HuH-7 (cell line): ENCODE data around the gene REEP6.

Experiments
- DNase-seq: peaks from one replicate; pipeline ENCODE4 v3.0.0; 2011; ENCODE audit warnings: low spot score

Gene REEP6

DNA sequence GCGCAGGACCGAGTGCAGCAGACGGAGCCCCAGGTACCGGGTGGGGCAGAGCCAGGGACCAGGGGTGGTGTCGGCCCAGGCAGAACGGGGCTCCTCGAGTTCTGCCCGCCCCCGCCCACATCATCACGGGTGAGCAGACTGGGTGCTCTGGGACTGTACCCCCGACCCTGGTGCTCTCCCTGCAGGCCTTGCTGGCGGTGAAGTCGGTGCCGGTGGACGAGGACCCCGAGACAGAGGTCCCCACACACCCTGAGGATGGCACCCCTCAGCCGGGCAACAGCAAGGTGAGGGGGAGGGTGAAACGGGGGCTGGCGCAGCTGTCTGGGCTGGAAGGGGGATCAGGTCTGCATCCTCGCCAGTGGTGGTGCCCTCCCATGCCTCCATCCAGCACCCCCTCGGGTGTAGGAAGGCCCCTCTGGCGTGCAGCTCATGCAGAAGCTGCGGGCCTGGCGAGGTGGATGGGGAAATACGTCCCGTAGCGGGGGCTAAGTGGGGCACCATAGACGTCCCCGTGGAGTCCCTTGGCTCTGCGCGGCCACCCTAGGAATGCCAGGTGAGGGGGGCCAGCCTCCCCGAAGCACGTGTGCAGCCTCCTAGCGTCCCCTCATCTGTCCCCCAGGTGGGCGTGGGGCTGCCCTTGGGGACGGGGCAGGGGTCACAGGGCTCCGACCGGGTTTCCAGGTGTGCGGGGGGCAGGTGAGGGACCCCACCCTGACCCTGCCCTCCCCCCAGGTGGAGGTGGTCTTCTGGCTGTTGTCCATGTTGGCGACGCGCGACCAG lies 34.7 kb upstream of the REEP6 start:
- no peak for DNase-seq

DNA sequence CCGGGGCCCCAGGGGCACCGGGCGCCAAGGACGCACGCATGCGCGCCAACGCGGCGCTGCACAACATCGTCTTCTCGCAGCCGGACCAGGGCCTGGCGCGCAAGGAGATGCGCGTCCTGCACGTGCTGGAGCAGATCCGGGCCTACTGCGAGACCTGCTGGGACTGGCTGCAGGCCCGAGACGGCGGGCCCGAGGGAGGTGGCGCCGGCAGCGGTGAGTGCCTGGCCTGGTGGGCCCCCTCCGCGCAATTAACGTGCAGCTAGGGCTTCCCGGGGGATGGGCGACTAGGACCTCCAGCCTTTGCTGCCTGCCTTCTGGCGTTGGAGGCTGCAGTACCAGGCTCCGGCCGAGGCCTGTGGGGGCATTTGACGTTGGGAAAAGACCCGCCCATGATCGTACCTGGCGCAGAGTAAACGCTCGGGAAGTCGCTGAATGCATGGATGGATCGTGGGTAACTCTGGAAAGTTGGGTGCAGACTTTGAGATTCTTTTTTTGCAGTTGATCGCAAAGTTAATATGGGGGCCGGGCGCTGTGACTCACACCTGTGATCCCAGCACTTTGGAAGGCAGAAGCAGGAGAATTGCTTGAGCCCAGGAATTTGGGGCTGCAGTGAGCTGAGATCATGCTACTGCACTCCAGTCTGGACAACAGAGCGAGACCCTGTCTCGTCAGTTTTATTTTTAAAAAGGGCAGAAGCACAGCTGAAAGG lies 33.8 kb upstream of the REEP6 start:
- no peak for DNase-seq

DNA sequence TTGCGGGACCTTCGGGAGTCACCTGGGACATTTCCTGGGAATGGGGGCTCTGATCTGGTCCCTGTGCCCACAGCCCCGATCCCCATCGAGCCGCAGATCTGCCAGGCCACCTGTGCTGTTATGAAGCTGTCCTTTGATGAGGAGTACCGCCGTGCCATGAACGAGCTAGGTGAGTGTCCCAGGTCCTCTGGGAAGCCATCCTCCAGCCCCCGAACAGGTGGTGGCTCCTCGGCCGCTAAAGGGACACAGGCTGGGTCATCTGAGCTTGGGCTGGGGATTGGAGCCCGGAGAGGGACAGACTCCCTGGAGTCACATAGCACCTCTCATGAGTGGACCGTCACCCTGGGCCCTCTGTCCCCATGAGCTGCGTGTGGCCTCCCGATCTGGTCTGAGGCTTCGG lies 33.1 kb upstream of the REEP6 start:
- no peak for DNase-seq

DNA sequence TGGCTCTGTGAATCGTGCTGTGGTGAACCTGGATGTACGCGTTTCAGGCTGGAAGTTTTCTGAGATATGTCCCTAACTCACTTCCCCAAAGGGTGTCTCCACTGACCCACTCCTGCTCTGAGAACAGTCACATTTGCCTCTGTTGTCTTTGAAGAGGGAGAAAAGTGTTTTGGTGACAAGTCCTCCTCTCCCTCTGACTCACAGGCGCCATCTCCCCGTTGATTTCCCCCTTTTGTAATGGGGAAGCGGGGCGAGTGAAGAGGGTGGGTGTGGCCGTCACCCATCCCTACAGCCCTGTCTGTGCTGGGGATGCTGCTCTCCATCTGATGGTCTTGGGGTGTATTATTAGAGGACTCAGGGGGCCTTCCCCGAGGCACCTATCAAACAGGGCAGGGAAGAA lies 31.5 kb upstream of the REEP6 start:
- no peak for DNase-seq

DNA sequence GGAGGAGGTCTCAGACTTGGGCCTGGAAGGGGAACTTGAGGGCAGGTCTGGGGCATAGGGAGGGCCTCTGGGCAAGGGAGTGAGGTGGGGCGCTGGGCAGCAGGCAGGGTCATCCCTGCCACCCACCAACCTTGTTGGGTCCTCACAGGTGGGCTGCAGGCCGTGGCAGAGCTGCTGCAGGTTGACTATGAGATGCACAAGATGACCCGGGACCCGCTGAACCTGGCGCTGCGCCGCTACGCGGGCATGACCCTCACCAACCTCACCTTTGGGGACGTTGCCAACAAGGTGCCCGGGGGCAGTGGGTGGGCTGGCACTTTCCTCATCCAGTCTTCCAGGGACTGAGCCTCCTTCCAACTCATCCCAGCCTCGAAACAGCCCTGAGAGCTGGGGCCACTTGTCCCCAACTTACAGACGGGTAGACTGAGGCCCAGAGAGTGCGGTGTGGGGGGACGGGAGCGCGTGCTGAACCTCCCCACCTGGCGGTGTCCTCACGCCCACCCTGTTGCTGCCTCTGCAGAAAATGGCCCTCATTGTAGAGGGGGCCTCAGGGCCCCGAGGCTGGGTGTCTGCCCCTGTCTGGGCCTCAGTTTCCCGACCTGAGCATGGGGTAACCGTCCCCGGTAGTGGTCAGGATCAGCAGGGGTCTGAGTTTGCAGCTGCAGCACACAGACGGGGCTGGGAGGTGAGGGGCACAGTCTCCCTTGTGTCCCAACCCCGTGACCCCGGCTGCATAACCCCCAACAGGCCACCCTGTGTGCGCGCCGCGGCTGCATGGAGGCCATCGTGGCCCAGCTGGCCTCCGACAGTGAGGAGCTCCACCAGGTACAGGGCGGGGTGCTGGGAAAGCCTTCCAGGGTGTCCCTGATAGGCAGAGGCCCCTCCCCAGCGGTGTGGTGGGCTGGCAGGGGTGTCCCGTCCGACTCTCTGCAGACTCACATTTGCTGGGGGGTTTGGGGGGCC lies 30.7 kb upstream of the REEP6 start:
- DNase-seq, result no peak

DNA sequence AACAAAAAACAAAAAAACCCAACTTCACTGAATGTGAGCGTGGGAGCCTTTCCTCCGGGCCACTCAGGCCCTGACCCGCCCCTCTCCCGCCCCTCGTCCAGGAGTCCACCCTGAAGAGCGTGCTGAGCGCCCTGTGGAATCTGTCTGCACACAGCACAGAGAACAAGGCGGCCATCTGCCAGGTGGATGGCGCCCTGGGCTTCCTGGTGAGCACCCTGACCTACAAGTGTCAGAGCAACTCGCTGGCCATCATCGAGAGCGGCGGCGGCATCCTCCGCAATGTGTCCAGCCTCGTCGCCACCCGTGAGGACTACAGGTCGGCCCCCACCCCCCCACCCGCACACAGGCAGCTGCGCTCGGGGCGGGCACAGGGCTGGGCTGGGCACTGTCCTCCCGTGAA lies 29.1 kb upstream of the REEP6 start:
- no peak for DNase-seq

DNA sequence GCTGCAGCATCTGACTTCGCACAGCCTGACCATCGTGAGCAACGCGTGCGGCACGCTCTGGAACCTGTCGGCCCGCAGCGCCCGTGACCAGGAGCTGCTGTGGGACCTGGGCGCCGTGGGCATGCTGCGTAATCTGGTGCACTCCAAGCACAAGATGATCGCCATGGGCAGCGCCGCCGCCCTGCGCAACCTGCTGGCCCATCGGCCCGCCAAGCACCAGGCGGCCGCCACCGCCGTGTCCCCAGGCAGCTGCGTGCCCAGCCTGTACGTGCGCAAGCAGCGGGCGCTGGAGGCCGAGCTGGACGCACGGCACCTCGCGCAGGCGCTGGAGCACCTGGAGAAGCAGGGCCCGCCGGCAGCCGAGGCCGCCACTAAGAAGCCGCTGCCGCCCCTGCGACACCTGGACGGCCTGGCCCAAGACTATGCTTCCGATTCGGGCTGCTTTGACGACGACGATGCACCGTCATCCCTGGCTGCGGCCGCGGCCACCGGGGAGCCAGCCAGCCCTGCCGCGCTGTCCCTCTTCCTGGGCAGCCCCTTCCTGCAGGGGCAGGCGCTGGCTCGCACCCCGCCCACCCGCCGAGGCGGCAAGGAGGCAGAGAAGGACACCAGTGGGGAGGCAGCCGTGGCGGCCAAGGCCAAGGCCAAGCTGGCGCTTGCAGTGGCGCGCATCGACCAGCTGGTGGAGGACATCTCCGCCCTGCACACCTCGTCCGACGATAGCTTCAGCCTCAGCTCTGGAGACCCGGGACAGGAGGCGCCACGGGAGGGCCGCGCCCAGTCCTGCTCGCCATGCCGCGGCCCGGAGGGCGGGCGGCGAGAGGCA lies 25.6 kb upstream of the REEP6 start:
- no peak for DNase-seq

DNA sequence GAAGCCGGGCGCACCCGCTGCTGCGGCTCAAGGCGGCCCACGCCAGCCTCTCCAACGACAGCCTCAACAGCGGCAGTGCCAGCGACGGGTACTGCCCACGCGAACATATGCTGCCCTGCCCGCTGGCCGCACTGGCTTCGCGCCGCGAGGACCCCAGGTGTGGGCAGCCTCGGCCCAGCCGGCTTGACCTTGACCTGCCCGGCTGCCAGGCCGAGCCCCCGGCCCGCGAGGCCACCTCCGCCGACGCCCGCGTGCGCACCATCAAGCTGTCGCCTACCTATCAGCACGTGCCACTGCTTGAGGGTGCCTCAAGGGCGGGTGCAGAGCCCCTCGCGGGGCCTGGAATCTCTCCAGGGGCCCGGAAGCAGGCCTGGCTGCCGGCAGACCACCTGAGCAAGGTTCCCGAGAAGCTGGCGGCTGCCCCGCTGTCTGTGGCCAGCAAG lies 24.9 kb upstream of the REEP6 start:
- DNase-seq, result no peak

DNA sequence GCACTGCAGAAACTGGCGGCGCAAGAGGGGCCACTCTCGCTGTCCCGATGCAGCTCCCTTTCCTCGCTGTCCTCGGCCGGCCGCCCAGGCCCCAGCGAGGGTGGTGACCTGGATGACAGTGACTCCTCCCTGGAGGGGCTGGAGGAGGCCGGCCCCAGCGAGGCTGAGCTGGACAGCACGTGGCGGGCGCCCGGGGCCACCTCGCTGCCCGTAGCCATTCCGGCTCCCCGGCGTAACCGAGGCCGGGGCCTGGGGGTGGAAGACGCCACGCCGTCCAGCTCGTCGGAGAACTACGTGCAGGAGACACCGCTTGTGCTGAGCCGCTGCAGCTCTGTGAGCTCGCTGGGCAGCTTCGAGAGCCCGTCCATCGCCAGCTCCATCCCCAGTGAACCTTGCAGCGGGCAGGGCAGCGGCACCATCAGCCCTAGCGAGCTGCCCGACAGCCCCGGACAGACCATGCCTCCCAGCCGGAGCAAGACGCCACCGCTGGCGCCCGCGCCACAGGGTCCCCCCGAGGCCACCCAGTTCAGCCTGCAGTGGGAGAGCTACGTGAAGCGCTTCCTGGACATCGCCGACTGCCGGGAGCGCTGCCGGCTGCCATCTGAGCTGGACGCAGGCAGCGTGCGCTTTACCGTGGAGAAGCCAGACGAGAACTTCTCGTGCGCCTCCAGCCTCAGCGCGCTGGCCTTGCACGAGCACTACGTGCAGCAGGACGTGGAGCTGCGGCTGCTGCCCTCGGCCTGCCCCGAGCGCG lies 24.3 kb upstream of the REEP6 start:
- no peak for DNase-seq

DNA sequence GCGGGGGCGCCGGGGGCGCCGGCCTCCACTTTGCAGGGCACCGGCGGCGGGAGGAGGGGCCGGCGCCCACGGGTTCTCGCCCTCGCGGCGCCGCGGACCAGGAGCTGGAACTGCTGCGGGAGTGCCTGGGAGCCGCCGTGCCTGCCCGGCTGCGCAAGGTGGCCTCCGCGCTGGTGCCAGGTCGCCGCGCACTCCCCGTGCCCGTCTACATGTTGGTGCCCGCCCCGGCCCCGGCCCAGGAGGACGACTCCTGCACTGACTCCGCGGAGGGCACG lies 23.8 kb upstream of the REEP6 start:
- DNase-seq, result no peak

DNA sequence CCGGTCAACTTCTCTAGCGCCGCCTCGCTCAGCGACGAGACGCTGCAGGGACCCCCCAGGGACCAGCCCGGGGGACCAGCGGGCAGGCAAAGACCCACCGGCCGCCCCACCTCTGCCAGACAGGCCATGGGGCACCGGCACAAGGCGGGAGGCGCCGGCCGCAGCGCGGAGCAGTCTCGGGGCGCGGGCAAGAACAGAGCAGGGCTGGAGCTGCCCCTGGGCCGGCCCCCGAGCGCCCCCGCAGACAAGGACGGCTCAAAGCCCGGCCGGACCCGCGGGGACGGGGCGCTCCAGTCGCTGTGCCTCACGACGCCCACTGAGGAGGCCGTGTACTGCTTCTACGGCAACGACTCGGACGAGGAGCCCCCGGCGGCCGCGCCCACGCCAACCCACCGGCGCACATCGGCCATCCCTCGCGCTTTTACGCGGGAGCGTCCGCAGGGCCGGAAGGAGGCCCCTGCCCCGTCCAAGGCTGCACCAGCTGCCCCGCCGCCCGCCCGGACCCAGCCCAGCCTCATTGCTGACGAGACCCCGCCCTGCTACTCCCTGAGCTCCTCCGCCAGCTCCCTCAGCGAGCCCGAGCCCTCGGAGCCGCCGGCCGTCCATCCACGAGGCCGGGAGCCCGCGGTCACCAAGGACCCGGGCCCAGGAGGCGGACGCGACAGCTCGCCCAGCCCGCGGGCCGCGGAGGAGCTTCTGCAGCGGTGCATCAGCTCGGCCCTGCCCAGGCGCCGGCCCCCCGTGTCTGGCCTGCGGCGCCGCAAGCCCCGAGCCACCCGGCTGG lies 23.3 kb upstream of the REEP6 start:
- no peak for DNase-seq

DNA sequence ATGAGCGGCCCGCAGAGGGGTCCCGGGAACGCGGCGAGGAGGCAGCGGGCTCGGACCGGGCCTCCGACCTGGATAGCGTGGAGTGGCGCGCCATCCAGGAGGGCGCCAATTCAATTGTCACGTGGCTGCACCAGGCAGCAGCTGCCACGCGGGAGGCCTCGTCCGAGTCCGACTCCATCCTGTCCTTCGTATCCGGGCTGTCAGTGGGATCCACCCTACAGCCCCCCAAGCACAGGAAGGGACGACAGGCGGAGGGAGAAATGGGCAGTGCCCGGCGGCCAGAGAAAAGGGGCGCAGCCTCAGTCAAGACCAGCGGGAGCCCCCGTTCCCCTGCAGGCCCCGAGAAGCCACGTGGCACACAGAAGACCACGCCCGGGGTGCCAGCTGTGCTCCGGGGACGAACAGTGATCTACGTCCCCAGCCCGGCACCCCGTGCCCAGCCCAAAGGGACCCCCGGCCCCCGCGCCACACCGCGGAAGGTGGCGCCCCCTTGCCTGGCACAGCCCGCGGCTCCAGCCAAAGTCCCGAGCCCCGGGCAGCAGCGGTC lies 22.6 kb upstream of the REEP6 start:
- DNase-seq, result no peak

DNA sequence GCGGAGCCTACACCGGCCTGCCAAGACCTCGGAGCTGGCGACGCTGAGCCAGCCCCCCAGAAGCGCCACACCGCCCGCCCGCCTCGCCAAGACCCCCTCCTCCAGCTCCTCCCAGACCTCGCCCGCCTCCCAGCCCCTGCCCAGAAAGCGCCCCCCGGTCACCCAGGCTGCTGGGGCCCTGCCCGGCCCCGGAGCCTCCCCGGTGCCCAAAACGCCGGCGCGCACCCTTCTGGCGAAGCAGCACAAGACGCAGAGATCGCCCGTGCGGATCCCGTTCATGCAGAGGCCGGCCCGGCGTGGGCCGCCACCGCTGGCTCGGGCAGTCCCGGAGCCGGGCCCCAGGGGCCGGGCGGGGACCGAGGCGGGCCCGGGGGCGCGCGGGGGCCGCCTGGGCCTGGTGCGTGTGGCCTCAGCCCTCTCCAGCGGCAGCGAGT lies 22.1 kb upstream of the REEP6 start:
- no peak for DNase-seq

DNA sequence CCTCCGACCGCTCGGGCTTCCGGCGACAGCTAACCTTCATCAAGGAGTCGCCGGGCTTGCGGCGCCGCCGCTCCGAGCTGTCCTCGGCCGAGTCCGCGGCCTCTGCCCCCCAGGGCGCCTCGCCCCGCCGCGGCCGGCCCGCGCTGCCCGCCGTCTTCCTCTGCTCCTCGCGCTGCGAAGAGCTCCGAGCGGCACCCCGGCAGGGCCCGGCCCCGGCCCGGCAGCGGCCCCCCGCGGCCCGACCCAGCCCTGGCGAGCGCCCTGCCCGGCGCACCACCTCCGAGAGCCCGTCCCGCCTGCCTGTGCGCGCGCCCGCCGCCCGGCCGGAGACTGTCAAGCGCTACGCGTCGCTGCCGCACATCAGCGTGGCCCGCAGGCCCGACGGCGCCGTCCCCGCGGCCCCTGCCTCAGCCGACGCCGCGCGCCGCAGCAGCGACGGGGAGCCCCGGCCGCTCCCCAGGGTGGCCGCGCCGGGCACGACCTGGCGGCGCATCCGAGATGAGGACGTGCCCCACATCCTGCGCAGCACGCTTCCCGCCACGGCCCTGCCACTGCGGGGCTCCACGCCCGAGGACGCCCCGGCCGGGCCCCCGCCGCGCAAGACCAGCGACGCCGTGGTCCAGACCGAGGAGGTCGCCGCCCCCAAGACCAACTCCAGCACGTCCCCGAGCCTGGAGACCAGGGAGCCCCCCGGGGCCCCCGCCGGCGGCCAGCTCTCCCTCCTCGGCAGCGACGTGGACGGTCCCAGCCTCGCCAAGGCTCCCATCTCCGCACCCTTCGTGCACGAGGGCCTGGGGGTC lies 21.5 kb upstream of the REEP6 start:
- no peak for DNase-seq

DNA sequence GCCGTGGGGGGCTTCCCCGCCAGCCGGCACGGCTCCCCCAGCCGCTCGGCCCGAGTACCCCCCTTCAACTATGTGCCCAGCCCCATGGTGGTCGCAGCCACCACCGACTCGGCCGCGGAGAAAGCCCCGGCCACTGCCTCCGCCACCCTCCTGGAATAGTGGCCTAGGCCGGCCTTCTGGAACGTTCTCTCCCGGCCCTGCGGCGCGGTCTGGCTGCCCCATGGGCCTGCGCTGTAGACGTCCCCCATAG lies 21.0 kb upstream of the REEP6 start:
- DNase-seq, result no peak

DNA sequence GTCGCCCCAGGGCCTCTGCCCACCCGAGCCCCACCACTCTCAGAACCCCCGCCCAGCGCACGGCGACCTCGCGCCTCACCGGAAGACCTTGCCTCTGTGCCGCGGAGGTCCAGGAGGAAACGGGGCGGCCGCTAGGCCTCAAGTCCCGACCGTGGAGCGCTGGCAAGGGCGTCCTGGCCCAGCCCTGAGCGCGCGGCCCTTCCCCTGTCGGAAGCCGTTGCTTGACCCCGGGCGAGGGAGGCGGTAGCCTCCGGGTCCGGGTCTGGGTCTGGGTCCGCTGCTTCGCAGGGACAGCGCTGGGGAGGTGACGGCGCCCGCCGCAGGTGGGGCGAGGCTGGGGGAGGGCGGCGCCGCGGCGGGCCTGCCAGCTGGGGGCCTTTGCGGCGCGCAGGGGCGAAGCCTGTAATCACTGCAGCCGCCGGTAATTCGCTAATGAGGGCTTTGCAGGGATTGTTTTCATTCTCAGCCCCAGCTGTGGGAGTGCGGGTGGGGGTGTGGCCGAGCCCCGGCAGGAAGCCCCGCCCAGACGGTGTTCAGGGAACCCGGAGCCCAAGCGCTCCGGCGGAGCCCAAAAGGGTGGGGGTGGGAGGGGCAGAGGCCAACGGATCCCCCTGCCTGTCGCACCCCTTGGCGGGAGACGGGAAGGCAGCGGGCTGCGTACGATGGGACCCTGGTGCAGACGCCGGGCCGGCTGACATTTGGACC lies 20.5 kb upstream of the REEP6 start:
- peak; percentile 87 for DNase-seq

DNA sequence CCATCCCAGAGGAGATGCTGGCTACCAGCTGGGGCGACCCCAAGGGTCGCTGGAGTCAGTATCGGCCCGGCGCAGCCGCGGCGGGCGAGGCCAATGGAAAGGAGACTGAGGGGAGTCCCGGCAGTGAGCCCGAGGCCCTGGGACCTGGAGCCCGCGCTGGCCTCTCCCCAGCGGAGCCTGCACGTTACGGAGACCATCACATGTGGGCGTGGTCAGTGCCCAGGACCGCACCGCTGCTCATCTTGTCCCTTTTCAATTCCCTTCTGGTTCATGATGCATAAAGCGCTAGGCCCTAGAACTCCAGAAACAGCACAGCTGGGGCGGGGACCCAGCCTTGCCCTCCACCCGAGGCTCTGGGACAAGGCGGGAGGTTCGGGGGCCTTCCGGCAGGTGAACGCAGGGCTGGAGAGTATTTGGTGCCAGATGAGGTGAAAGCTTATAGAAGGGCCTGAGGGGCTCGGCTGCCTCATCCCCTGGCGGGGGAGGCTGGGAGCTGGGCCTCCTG lies 19.9 kb upstream of the REEP6 start:
- DNase-seq, result no peak

DNA sequence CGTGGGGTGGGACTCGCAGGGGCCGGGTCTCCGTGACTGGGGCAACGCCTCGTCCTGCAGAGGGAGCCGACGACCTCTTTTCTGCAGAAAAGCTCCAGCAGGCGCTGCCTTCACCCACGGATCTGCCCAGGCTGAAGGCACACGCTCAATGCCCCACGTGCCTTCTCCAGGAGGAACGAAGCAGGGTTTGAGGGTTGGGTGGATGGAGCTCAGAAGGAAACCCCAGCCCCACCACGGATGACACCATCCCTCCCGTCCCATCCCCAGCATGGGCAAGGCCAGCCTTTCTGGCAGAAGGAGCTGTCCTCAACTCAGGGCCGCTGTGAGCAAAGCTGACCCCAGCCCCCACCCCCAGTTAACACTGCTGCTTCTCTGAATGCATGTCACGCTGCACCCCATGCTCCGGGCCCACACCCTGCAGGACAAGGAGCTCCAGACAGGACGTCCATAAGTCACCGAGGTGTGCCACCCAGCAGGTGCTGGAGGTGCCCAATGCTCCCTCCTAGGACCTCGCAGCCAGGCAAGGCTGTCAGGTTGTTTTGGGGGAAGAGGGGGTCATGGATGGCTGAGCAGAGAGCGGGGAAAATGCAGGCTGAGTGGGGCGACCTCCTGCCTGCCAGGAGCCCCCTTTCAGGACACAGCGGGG lies 19.3 kb upstream of the REEP6 start:
- DNase-seq, result no peak
